Activated T-cell treated with anti-CD3 and anti-CD28 coated beads for 48 hours (primary cell): ENCODE data around the gene TVP23C.
"Not testable (repeated sequence)": the region's sequence is repeated elsewhere in the genome, so short reads cannot be mapped to it uniquely, and the experiment has no call there.

Source experiments
- DNase-seq: peaks from one replicate; pipeline ENCODE4 v3.0.0-alpha.2; 2020; ENCODE audit warnings: low read depth

TVP23C gene

GRCh38 chr17:15526292-15527218, 36.7 kb downstream of the TVP23C start:
- not testable (repeated sequence) for DNase-seq

GRCh38 chr17:15524990-15525985, 38.0 kb downstream of the TVP23C start:
- DNase-seq: not testable (repeated sequence)

GRCh38 chr17:15516150-15516549, 47.1 kb downstream of the TVP23C start:
- DNase-seq: no peak

- no peak for DNase-seq
Measured at GRCh38 chr17:15514469-15514868, 48.8 kb downstream of the TVP23C start.

GRCh38 chr17:15513856-15514459, 49.3 kb downstream of the TVP23C start:
- no peak for DNase-seq

GRCh38 chr17:15513058-15513791, 50.1 kb downstream of the TVP23C start:
- no peak for DNase-seq

- DNase-seq: no peak
Measured at GRCh38 chr17:15512071-15512709, 51.1 kb downstream of the TVP23C start.

GRCh38 chr17:15511142-15511541, 52.1 kb downstream of the TVP23C start:
- no peak for DNase-seq

- DNase-seq: no peak
Measured at GRCh38 chr17:15510361-15510760, 52.9 kb downstream of the TVP23C start.

GRCh38 chr17:15509095-15509494, 54.2 kb downstream of the TVP23C start:
- no peak for DNase-seq

- DNase-seq: no peak
Measured at GRCh38 chr17:15508466-15508865, 54.8 kb downstream of the TVP23C start.

GRCh38 chr17:15507896-15508295, 55.4 kb downstream of the TVP23C start:
- DNase-seq: no peak

- DNase-seq: no peak
Measured at GRCh38 chr17:15507001-15507400, 56.3 kb downstream of the TVP23C start.

- not testable (repeated sequence) for DNase-seq
Measured at GRCh38 chr17:15505708-15506107, 57.6 kb downstream of the TVP23C start.

GRCh38 chr17:15503731-15504130, 59.6 kb downstream of the TVP23C start:
- no peak for DNase-seq

- DNase-seq: peak; percentile 74
Measured at GRCh38 chr17:15502369-15503112, 60.7 kb downstream of the TVP23C start.

- no peak for DNase-seq
Measured at GRCh38 chr17:15501793-15502192, 61.5 kb downstream of the TVP23C start.

- no peak for DNase-seq
Measured at GRCh38 chr17:15501282-15501681, 62.0 kb downstream of the TVP23C start.

- DNase-seq: no peak
Measured at GRCh38 chr17:15498107-15498506, 65.2 kb downstream of the TVP23C start.
